LNCAP (cell line): ENCODE results near the gene RIPPLY3.

Experiments used
- TF ChIP-seq, protein P1 (sequence below): fragments of 450-650 bp; IDR thresholded peaks from 2 replicates; pipeline ENCODE4 v1.5.1; 2017; ENCODE audit warnings: mild to moderate bottlenecking

The RIPPLY3 gene

DNA sequence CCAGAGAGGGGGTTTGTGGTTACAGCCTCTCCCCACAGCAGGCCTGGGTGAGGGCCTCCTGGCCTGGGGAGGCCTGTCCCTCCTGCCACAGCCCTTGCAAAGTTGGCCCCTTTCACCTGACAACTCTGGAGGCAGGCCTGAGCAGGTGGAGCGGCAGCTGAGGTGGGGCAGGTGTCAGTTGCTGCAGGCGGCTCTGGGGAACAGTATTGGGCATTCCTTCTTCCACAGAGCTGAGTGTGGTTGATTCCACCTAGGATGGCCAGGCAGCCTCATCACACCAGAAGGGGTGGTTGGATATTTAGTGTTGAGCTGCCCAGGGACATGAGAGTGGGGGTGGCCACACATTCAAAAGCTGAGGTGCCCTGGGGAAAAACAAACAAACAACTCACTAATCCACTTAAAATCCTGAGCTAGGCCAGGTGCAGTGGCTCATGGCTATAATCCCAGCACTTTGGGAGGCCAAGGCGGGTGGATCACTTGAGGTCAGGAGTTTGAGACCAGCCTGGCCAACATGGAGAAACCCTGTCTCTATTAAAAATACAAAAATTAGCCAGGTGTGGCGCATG is 35.3 kb downstream of the RIPPLY3 start:
- TF ChIP-seq, protein P1, sequence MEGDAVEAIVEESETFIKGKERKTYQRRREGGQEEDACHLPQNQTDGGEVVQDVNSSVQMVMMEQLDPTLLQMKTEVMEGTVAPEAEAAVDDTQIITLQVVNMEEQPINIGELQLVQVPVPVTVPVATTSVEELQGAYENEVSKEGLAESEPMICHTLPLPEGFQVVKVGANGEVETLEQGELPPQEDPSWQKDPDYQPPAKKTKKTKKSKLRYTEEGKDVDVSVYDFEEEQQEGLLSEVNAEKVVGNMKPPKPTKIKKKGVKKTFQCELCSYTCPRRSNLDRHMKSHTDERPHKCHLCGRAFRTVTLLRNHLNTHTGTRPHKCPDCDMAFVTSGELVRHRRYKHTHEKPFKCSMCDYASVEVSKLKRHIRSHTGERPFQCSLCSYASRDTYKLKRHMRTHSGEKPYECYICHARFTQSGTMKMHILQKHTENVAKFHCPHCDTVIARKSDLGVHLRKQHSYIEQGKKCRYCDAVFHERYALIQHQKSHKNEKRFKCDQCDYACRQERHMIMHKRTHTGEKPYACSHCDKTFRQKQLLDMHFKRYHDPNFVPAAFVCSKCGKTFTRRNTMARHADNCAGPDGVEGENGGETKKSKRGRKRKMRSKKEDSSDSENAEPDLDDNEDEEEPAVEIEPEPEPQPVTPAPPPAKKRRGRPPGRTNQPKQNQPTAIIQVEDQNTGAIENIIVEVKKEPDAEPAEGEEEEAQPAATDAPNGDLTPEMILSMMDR, result no peak

DNA sequence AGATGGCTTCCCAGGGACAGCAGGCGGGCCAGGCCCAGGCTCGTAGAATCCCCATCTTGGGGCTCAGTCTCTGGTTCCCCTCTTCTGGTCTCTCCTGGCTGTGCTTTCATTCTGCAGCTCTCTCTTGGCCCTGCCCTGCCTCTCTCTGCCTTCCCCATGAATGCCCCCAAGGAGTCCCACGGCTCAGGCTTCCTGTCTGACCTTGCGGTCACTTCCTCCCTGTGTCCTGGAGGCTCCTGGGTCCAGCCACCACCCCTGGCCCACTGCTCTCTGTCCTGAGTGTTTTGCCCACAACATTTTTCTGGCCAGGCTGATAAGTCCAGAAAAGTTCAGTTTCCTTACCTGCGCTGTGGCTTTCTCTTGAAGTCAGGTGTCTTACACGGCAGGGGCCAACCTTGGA is 37.3 kb downstream of the RIPPLY3 start:
- TF ChIP-seq, protein P1, result no peak

DNA sequence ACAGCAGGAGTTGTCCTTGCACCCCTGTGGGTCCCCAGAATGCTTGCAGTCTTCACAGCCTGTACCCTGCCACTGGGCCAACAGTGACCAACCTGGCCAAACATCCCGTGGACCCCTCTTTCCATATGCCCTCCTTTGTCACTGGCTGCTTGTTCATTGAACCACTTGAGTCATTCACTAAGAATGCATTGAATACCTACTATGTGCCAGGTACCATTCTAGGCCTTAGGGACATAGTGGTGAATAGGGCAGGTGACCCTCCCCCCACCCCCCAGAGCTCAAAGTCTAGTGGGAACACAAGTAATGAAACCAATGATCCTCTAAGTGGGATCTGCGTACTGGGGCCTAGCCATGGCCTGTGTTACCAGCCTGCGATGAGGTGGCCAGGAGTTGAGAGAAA is 38.1 kb downstream of the RIPPLY3 start:
- TF ChIP-seq, protein P1, result no peak

DNA sequence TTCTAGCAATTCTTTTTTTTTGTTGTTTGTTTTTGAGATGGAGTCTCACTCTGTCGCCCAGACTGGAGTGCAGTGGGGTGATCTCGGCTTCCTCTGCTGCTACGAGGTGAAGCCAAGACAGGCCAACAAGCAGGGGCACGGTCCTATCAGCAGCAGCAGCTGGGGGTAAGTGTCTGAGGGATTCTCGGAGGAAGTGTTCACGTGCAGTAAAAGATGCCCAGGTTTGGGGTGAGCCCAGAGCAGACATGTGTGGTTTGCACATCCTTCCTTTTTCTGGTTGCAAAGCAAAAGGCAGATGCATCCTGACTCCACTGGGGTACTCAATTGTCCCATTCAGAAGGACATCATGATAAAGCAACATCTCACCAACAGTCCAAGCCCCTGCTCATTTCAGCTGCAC is 38.6 kb downstream of the RIPPLY3 start:
- TF ChIP-seq, protein P1, result no peak

DNA sequence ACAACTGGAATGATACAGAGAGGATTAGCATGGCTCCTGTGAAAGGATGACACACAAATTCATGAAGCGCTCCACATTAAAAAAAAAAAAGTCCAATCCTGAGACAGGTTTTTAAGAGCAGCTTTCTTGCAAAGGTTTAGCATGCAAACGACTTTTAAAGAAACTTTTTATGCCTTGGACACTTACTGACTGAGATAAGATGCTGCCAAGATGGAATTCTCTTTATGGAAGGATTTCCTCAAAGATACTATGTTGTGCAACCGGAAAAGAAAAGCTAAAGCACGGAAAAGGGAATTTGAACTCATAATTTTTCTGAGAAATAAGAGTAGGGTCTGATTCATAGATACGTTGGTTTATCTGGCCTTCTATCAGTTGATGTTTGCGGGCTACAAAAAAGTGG is 39.1 kb downstream of the RIPPLY3 start:
- TF ChIP-seq, protein P1, result no peak

DNA sequence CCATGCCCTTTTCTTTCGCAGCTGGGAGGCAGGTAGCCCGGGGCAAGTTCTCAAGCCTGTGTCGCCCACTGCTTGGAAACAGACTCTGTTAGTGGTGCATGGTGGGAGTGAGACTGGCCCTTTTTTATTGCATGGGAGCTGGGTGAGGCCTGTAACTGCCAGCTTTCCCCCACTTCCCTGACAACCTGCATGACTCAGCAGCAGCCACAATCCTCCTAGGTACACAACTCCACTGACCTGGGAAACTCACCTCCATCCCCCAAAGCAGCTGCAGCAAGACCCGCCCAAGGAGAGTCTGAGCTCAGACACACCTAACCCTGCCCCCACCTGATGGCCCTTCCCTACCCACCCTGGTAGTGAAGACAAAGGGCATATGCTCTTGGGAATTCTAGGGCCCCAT is 40.6 kb downstream of the RIPPLY3 start:
- TF ChIP-seq, protein P1, result no peak

DNA sequence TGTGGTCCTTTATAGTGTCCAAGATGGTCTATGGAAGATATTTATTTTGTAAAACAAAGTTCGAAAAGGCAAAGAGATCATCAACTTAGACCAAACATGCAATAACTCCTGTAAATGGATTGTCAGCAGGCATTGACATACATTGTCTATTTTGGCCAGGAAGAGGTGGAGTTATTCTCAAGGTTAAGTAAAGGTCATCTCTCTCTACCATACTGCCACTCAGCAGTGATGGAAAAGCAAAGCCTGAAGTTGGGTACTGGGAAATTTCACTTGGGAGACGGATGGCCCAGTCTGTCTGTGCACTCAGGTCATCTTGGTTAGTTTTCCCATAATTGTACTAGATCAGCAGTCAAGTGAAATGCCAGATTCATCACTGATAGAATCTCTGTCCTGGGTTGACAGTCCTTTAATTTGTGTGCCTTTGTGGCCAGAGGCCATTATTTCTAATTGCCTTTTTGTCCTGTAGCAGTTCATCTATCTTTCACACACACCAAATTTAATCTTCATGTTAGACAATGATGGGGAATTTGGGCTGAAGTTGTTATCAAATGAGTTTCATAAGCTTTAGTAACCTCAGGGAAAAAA is 48.9 kb downstream of the RIPPLY3 start:
- TF ChIP-seq, protein P1, result no peak

DNA sequence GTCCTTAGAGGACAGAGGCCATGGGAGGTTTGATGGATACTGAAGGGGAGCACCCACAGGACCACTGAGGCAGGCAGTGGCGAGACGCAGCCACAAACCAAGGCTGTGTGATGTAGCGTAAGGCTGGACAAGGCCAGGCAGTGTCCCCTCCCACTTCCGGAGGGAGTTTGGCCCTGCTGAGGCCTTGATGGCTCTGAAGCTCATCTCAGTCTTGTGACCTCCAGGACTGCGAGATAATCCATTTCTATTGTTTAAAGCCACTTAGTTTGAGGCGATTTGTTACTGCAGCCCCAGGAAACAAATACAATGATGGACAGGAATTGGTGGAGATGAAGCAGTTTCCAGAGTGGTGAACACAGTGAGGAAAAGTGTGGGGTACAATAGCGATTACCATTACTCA is 51.1 kb downstream of the RIPPLY3 start:
- TF ChIP-seq, protein P1, result no peak
